RWPE1 (cell line): ENCODE measurements around the gene MYH6.
"Not testable (repeated sequence)": the region's sequence is repeated elsewhere in the genome, so short reads cannot be mapped to it uniquely, and the experiment has no call there.

Experiments
- CTCF ChIA-PET: fragments of 350-600 bp; sonication (Branson Sonifier 250); formaldehyde crosslinking; extraction: SDS; loops from one replicate; lab custom pipeline; 2021; lab: Yijun Ruan, JAX
- POLR2A ChIA-PET: fragments of 400-600 bp; formaldehyde crosslinking; extraction: SDS; loops from one replicate; lab custom pipeline; 2020; ENCODE audit warnings: antibody characterized with exemption; ENCODE audit not compliant: low non-redundant PET; lab: Yijun Ruan, JAX
- DNase-seq: peaks from one replicate; pipeline ENCODE4 v3.0.0; 2012; ENCODE audit warnings: low spot score
- H3K27ac ChIP-seq: fragments of 450-650 bp; 2 replicates; pipeline ENCODE4 v1.5.1; 2017
- CTCF ChIP-seq: fragments of 450-650 bp; conservative IDR thresholded peaks from 2 replicates; pipeline ENCODE4 v1.5.1; 2017; ENCODE audit warnings: low read depth, mild to moderate bottlenecking

Gene MYH6

DNA sequence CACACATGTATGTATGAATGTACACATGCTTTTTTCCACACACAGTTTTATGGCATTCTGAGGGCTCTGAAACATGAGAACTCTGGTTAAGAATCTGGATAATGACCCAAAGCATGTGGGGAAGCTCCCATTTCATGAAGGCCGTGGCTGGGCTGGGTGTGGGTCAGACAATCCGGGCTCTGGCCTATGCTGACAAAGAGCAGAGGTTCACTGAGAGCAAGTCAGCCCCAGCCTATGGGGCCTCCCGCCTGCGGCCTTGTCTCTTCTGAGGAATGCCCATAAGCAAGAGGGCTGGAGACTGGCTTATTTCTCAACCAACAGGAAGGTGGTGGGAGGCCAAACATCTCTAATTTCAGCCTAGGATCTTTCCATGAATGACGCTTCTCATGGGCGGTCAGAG, 8.5 kb downstream of the MYH6 start:
- ChIA-PET POLR2A (no interaction called here), CTCF (no interaction called here)
- no peak for TF ChIP-seq CTCF
- H3K27ac ChIP-seq = no peak overlapping the region
- no peak for DNase-seq

DNA sequence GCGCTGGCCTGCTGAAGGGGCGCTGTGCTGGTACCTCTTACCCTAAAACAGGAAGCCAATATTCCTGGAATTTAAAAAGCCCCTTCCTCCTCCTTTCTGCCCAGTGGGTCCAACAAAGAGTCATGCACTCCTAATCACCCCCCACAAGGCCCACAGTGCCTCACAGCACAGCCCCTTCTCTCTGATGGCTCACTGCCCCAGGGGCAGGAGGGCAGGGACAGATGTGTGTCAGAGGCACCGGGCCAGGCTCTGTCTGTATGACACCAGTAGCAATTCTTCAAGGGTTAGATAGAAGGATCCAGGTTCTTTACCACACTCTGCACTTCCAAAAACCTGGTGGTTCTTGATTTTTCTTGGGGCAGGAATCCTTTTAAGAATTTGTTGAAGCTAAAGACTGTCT, 8.9 kb downstream of the MYH6 start:
- CTCF ChIA-PET = no interaction called here

DNA sequence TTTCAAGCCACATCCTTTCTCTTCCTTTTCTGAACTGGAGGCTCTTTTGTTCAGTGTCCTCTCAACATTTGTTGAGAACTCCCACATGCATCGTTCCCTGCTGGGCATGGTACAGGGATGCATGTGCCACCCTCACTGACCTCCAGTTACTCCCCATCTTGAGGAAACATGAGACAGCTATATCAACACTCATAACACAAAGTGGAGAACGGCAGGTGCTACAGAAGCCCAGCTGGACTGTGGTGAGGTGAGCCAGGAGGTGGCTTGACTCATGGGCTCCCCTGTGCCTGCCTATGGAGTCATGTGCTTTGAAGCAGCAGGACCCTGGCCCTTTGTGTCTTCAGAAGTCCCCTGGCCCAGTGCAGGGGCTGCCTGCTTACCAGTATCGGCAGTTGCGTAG, 9.7 kb downstream of the MYH6 start:
- TF ChIP-seq CTCF = no peak
- ChIA-PET POLR2A (no interaction called here), CTCF (no interaction called here)
- no peak overlapping the region for H3K27ac ChIP-seq
- DNase-seq = no peak

More for the DNA sequence above, 8.9 kb downstream of the MYH6 start:
- no peak overlapping the region for H3K27ac ChIP-seq
- POLR2A ChIA-PET = no interaction called here
- DNase-seq = no peak
- no peak for TF ChIP-seq CTCF

- CTCF ChIA-PET = no interaction called here
- POLR2A ChIA-PET = no interaction called here
- no peak for DNase-seq
- no peak overlapping the region for H3K27ac ChIP-seq
- no peak for TF ChIP-seq CTCF
These were observed 11.2 kb downstream of the MYH6 start for GRCh38 chr14:23396781-23397407.

GRCh38 chr14:23396126-23396525, 11.9 kb downstream of the MYH6 start:
- ChIA-PET CTCF (no interaction called here), POLR2A (no interaction called here)
- DNase-seq = no peak
- TF ChIP-seq CTCF = no peak
- no peak overlapping the region for H3K27ac ChIP-seq

GRCh38 chr14:23392613-23393012, 15.5 kb downstream of the MYH6 start:
- ChIA-PET CTCF (interaction anchor here (1.0 to 1.5 kb wide), 3 partner anchors 13 to 239 kb away, joined by 3 to 8 read pairs (median 6); no protein-coding TSS in a partner anchor), POLR2A (no interaction called here)
- TF ChIP-seq CTCF = no peak
- DNase-seq = no peak
- no peak overlapping the region for H3K27ac ChIP-seq

GRCh38 chr14:23389871-23390270, 18.2 kb downstream of the MYH6 start:
- DNase-seq, POLR2A ChIA-PET, H3K27ac ChIP-seq: not testable (repeated sequence)
- CTCF ChIA-PET = interaction anchor here (0.6 kb wide), 1 partner anchor 96 kb away, joined by 4 read pairs; no protein-coding TSS in a partner anchor
